Ramos (cell line): ENCODE measurements around the gene SLC27A2.
"Not testable (repeated sequence)": the region's sequence is repeated elsewhere in the genome, so short reads cannot be mapped to it uniquely, and the experiment has no call there.

ENCODE experiments used
- in situ Hi-C: fragments of 300-500 bp; cut with MboI; formaldehyde crosslinking; loops from one replicate; pipeline ENCODE4 v1.14.3; 2022; ENCODE audit warnings: low sequenced_read_pairs; ENCODE audit not compliant: unreplicated experiment

The SLC27A2 gene

DNA sequence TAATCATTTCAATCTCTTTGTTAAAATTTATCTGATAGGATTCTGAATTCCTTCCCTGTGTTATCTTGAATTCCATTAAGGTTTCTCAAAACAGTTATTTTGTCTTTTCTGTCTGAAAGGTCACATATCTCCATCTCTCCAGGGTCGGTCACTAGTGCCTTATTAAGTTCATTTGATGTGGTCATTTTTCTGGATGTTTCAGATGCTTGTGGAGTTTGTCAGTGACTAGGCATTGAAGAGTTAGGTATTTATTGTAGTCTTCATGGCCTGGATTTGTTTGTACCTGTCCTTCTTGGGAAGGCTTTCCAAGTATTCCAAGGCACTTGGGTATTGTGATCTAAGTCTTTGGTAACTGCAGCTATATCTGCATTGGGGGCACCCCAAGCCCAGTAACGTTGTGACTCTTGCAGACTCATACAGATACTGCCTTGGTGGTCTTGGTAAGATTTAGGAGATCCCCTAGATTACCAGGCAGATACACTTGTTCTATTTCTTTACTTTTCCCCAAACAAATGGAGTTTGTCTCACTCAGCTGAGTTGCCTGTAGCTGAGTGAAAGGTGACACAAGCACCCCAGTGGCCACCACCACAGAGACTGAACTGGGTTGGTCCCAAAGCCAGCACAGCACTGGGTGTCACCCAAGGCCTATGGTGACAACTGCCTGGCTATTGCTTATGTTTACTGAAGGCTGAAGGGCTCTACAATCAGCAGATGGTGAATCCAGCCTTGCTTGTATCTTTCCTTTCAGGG, 18.9 kb upstream of the SLC27A2 start:
- in situ Hi-C loops = no loop called here

GRCh38 chr15:50163719-50164410, 18.1 kb upstream of the SLC27A2 start:
- in situ Hi-C loops = no loop called here

GRCh38 chr15:50164458-50164857, 17.5 kb upstream of the SLC27A2 start:
- in situ Hi-C loops = no loop called here

- in situ Hi-C loops = no loop called here
Observed at GRCh38 chr15:50166216-50166615, 15.8 kb upstream of the SLC27A2 start.

GRCh38 chr15:50167110-50167509, 14.9 kb upstream of the SLC27A2 start:
- in situ Hi-C loops = no loop called here

- in situ Hi-C loops = no loop called here
Observed at GRCh38 chr15:50168379-50168778, 13.6 kb upstream of the SLC27A2 start.

DNA sequence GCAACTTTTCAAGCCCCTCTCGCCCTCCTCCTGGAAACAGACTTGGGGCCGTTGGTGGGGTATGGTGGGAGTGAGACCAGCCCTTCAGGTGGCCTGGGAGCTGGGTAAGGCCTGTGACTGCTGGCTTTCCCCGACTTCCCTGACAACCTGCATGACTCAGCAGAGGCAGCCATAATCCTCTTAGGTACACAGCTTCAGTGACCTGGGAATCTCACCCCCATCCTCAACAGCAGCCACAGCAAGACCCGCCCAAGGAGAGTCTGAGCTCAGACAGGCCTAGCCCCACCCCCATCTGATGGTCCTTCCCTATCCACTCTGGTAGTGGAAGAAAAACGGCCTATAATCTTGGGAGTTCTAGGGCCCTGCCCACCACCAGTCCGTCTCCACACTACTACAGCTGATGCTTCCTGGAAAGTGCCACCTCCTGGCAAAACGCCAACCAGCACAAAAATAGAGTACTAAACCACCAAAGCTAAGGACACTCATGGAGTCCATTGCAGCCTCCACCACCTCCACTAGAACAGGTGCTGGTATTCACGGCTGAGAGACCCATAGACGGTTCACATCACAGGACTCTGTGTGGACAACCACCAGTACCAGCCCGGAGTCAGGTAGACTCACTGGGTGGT, 13.1 kb upstream of the SLC27A2 start:
- in situ Hi-C loops = no loop called here

DNA sequence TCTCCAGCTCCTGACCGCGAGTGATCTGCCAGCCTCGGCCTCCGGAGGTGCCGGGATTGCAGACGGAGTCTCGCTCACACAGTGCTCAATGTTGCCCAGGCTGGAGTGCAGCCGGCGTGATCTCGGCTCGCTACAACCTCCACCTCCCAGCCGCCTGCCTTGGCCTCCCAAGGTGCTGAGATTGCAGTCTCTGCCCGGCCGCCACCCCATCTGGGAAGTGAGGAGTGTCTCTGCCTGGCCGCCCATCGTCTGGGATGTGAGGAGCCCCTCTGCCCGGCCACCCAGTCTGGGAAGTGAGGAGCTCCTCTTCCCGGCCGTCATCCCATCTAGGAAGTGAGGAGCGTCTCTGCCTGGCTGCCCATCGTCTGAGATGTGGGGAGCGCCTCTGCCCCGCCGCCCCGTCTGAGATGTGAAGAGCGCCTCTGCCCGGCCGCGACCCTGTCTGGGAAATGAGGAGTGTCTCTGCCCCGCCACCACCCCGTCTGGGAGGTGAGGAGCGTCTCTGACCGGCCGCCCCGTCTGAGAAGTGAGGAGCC, 9.6 kb upstream of the SLC27A2 start:
- in situ Hi-C loops = not testable (repeated sequence)

DNA sequence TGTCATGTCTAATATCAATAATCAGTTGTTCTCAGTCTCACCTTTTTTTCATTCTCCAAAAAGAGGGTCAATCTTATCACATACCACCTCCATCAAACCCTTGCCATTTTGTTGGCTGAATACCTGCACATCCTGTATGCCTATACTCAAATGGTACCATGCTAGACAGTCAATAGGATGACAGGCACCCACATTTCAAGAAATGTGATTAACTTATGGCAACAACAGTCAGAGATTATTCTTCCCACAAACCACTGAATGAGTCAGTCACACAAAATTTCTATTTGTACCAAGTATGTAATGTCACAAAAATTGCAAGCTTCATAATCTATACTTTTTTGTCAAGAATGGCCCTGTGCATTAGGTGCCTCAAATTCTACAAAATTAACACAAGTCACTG, 5.1 kb upstream of the SLC27A2 start:
- in situ Hi-C loops = no loop called here

DNA sequence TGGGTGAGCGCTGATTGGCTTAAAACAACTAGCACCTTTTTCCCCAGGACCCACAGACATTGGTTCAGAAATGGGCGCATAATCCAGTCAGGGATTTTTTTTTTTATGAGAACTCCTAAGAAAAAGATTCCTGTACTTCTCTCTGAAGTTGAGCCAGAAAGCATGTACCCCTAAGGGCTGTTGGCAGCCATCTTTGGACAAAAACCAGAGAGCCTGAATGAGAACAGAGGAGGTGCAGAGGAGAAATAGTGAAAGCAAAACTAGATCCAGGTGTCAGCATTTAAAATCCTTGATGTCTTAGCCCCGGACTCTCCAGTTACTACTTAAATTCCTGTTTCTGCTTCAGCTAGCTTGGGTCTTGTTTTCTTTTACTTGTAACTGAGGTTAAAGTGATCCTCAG, 1.9 kb upstream of the SLC27A2 start:
- in situ Hi-C loops = no loop called here

DNA sequence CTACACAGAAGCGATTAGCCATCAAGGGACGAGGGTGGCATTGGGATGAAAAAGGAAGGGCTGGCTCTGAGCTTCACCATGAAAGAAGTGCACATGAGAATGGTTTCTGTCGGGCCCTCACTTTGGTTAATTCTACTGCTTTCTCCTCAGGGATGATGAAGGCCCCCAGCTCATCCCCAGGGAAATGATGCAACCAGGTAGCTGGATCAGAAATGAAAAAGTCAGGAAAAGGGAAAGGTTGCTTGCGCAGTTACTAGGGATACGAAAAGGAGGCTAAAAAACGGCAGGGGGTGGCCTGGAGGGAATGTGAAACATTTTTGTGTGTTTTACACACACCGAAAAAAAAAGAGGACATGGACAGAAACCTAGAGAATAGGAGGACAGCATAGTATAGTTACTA, 1.4 kb upstream of the SLC27A2 start:
- in situ Hi-C loops = no loop called here

- in situ Hi-C loops = no loop called here
Observed at GRCh38 chr15:50181201-50181968, 611 bp upstream of the SLC27A2 start.

- in situ Hi-C loops = no loop called here
Observed at GRCh38 chr15:50182219-50183013, 420 bp downstream of the SLC27A2 start.

DNA sequence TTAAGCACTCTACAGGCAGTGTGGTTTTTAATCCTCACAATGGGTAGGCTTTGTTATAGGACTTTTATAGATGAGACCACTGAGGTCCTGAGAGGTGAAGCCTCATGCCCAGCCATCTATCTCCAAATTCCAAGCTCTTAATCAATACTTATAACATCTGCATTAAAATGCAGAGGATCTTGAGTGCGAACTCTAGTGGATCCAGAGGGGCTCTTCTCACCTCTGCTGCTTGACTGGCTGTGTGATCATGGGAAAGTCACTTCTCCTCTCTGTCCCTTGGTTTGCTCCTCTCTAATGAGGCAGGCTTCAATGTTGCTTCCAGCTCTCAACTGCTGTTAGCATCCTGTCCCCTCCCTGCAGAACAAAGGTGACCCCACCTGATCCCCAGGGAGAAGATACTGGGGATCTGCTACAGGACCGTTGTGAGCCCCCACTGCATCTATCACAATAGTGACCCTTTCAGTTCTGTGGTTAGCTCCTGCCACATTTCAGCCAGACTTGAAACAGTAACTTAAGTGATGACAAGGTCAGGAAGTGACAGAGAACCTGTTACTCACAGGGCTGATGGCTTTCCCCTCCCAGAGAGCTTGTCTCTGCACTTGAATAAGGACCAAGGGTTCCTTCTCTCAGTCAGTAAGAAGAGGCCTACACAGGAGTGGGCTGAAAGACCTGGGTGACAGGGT, 1.3 kb downstream of the SLC27A2 start:
- in situ Hi-C loops = no loop called here

GRCh38 chr15:50184863-50185504, 3.0 kb downstream of the SLC27A2 start:
- in situ Hi-C loops = no loop called here

GRCh38 chr15:50186090-50186489, 4.1 kb downstream of the SLC27A2 start:
- in situ Hi-C loops = no loop called here

GRCh38 chr15:50186752-50187151, 4.8 kb downstream of the SLC27A2 start:
- in situ Hi-C loops = no loop called here

DNA sequence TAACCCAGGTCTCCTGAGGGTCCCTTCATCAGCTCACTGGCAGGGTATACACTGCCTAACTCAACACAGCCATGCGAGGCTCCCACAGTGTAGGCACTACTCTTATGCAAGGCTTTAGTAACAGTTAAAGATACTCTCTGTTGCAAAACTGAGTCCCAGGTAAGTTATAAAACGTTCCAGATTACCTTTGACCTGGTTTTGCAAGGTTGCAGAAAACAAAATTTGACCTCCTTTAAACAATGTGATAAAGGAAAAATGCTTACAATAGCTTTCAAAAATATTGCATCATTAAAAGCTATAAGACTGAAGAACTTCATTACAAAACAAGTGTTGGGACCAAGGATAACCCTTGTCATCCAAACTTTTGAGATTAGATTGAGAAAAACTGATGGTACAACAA, 5.5 kb downstream of the SLC27A2 start:
- in situ Hi-C loops = no loop called here

GRCh38 chr15:50187997-50188396, 6.0 kb downstream of the SLC27A2 start:
- in situ Hi-C loops = no loop called here
